CD4-positive, alpha-beta T cell treated with Interferon alpha-2 for 1 hour (primary cell): ENCODE measurements around the gene TPD52L1.

Experiments used
- DNase-seq, 2 donors: peaks; one replicate each; pipeline ENCODE4 v3.0.0-alpha.2; 2020 to 2022

Gene TPD52L1

GRCh38 chr6:125212377-125212776 lies 58.8 kb downstream of the TPD52L1 start:
- DNase-seq = no peak

- DNase-seq = no peak
Measured at GRCh38 chr6:125213939-125214338, 60.4 kb downstream of the TPD52L1 start.

- DNase-seq = no peak
Measured at GRCh38 chr6:125215252-125215819, 61.8 kb downstream of the TPD52L1 start.

GRCh38 chr6:125216015-125216414 lies 62.4 kb downstream of the TPD52L1 start:
- no peak for DNase-seq

GRCh38 chr6:125217369-125217768 lies 63.8 kb downstream of the TPD52L1 start:
- no peak for DNase-seq

- no peak for DNase-seq
Measured at GRCh38 chr6:125217992-125218391, 64.4 kb downstream of the TPD52L1 start.

- no peak for DNase-seq
Measured at GRCh38 chr6:125219361-125219895, 65.9 kb downstream of the TPD52L1 start.

GRCh38 chr6:125220712-125221111 lies 67.1 kb downstream of the TPD52L1 start:
- no peak for DNase-seq

- no peak for DNase-seq
Measured at GRCh38 chr6:125222531-125223455, 69.2 kb downstream of the TPD52L1 start.

GRCh38 chr6:125224231-125224861 lies 70.8 kb downstream of the TPD52L1 start:
- DNase-seq = no peak

GRCh38 chr6:125227244-125227643 lies 73.7 kb downstream of the TPD52L1 start:
- DNase-seq = no peak

GRCh38 chr6:125228981-125229479 lies 75.5 kb downstream of the TPD52L1 start:
- DNase-seq = no peak

- no peak for DNase-seq
Measured at GRCh38 chr6:125230674-125231073, 77.1 kb downstream of the TPD52L1 start.

- DNase-seq = no peak
Measured at GRCh38 chr6:125231133-125231532, 77.6 kb downstream of the TPD52L1 start.

GRCh38 chr6:125231574-125232343 lies 78.2 kb downstream of the TPD52L1 start:
- no peak for DNase-seq

GRCh38 chr6:125232466-125232865 lies 78.9 kb downstream of the TPD52L1 start:
- no peak for DNase-seq

- no peak for DNase-seq
Measured at GRCh38 chr6:125233202-125233601, 79.6 kb downstream of the TPD52L1 start.

- no peak for DNase-seq
Measured at GRCh38 chr6:125236536-125237327, 83.2 kb downstream of the TPD52L1 start.

- no peak for DNase-seq
Measured at GRCh38 chr6:125237764-125238163, 84.2 kb downstream of the TPD52L1 start.

- DNase-seq = no peak
Measured at GRCh38 chr6:125245109-125245508, 91.5 kb downstream of the TPD52L1 start.

GRCh38 chr6:125245523-125246264 lies 92.1 kb downstream of the TPD52L1 start:
- no peak for DNase-seq
